HT-29 (cell line): ENCODE measurements around the gene FURIN. TPM values are rescaled to one million over a fixed set of nuclear protein-coding genes. Genes with fewer than 3 reads are reported as not detected.

ENCODE experiments used
- small RNA-seq: library from RNA; depleted of rRNA; stranded (forward); fragments of <200 nt; gene quantifications from one replicate; pipeline ENCODE3, GENCODE V24; 2014
- total RNA-seq: library from RNA; depleted of rRNA; stranded (reverse); fragments of >200 nt; shearing (Covaris generic); gene quantifications from 2 replicates; pipeline ENCODE4 v1.2.3, GENCODE V29; 2014; rRNA removed

Gene FURIN
- total RNA-seq, 1 experiment from 2014 or later: 63.4 TPM

Small RNA genes lying within 50 kb of the gene (small RNA-seq; reads per million reads assigned to genes)
- gene RN7SL363P: not detected

Other genes with a start within 250 kb of the FURIN start
- gene BLM, start 151.2 kb upstream of the FURIN start, total RNA-seq: 11.8 and 12.8 TPM in 2 replicates
- 0.31 and 0.43 TPM in 2 replicates for gene FES, start 15.9 kb downstream of the FURIN start, total RNA-seq
- 29.8 and 32.7 TPM in 2 replicates for gene MAN2A2, start 34.7 kb downstream of the FURIN start, total RNA-seq
- gene HDDC3, start 64.0 kb downstream of the FURIN start, total RNA-seq: 41.1 and 45.7 TPM in 2 replicates
- 80.6 and 88.0 TPM in 2 replicates for gene UNC45A, start 66.7 kb downstream of the FURIN start, total RNA-seq
- gene RCCD1, start 86.3 kb downstream of the FURIN start, total RNA-seq: 38.0 and 49.3 TPM in 2 replicates
- gene PRC1, start 125.9 kb downstream of the FURIN start, total RNA-seq: 228 and 230 TPM in 2 replicates
- gene VPS33B, start 154.0 kb downstream of the FURIN start, total RNA-seq: 5.2 and 8.9 TPM in 2 replicates
- gene SV2B, start 231.7 kb downstream of the FURIN start, total RNA-seq: not detected in 2 replicates